Esophagus squamous epithelium (tissue), 4 donors: ENCODE data around the gene SPRED1.

ENCODE experiments used
- POLR2A ChIP-seq, 4 donors: fragments of 450-650 bp; IDR thresholded peaks; one replicate each; pipeline ENCODE4 v1.6.1; 2017; ENCODE audit warnings: antibody characterized with exemption in 4 of 4, mild to moderate bottlenecking in 4 of 4, moderate library complexity in 3 of 4
- TF ChIP-seq, protein P1 (sequence below), 6 experiments: fragments of 450-650 bp in 4 of 6; fragments of 200-600 bp in 2 of 6; sonication (generic) in 2 of 6; IDR thresholded peaks; one replicate each; pipeline ENCODE4 v1.5.1; 2016 to 2019; ENCODE audit warnings: antibody characterized with exemption in 6 of 6, mild to moderate bottlenecking in 4 of 6, moderate library complexity in 4 of 6

DNA sequence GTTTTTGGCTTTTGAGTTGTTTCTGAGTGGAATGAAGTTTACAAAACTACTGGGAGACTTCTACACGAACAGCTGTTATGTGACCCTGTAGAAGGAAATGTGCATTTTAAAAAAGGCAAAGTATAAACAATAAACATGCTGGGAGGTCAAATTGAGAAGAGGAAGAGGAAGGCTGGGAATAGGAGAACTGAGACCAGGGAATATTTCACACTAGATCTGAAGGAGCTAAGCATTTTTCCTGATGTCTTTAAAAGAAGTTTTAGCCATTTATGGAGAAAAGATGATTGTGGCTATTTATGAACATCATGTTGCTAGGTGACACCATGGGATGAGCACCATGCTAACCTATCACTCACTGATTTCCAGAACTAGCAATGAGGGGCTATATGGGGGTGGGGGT is 125.0 kb downstream of the SPRED1 start:
- TF ChIP-seq POLR2A (IDR thresholded peaks at IDR 0.05): no peak
- TF ChIP-seq, protein P1, sequence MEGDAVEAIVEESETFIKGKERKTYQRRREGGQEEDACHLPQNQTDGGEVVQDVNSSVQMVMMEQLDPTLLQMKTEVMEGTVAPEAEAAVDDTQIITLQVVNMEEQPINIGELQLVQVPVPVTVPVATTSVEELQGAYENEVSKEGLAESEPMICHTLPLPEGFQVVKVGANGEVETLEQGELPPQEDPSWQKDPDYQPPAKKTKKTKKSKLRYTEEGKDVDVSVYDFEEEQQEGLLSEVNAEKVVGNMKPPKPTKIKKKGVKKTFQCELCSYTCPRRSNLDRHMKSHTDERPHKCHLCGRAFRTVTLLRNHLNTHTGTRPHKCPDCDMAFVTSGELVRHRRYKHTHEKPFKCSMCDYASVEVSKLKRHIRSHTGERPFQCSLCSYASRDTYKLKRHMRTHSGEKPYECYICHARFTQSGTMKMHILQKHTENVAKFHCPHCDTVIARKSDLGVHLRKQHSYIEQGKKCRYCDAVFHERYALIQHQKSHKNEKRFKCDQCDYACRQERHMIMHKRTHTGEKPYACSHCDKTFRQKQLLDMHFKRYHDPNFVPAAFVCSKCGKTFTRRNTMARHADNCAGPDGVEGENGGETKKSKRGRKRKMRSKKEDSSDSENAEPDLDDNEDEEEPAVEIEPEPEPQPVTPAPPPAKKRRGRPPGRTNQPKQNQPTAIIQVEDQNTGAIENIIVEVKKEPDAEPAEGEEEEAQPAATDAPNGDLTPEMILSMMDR (IDR thresholded peaks at IDR 0.05): no peak
